Activated CD8-positive, alpha-beta T cell treated with anti-CD3 and anti-CD28 coated beads for 36 hours (primary cell): ENCODE results near the gene GSTT4. TPM values are rescaled to one million over a fixed set of nuclear protein-coding genes. Genes with fewer than 3 reads are reported as not detected.
A peak's percentile ranks its signal among the peaks of the same experiment; 100 is the strongest.

Experiments used
- ATAC-seq: fragments of 200-7000 bp; cut with Tn5 transposase; one replicate; pipeline ENCODE4 v1.10.0; 2021; ENCODE audit warnings: mild to moderate bottlenecking, moderate library complexity
- CTCF ChIA-PET: fragments of 350-600 bp; sonication (Branson Sonifier 250); formaldehyde crosslinking; loops from one replicate; lab custom pipeline; 2021; ENCODE audit warnings: antibody characterized with exemption; lab: Charles Lee
- POLR2A ChIA-PET: fragments of 350-600 bp; sonication (Branson Sonifier 250); formaldehyde crosslinking; loops from one replicate; lab custom pipeline; 2021; ENCODE audit warnings: antibody characterized with exemption; lab: Charles Lee
- DNase-seq: peaks from one replicate; pipeline ENCODE4 v3.0.0-alpha.2; 2020
- H3K27ac Mint-ChIP-seq: one replicate; pipeline ENCODE4 v1.8.0; 2021; ENCODE audit warnings: mild to moderate bottlenecking, mixed read lengths
- H3K27me3 Mint-ChIP-seq: one replicate; pipeline ENCODE4 v1.8.0; 2021; ENCODE audit warnings: mixed read lengths
- H3K36me3 Mint-ChIP-seq: one replicate; pipeline ENCODE4 v1.8.0; 2021; ENCODE audit warnings: low read depth, mixed read lengths
- H3K4me1 Mint-ChIP-seq: one replicate; pipeline ENCODE4 v1.8.0; 2021; ENCODE audit warnings: low read depth, mixed read lengths
- H3K4me3 Mint-ChIP-seq: one replicate; pipeline ENCODE4 v1.8.0; 2021; ENCODE audit warnings: mild to moderate bottlenecking, moderate library complexity, mixed read lengths
- H3K9me3 Mint-ChIP-seq: one replicate; pipeline ENCODE4 v1.8.0; 2021; ENCODE audit warnings: mixed read lengths
- CTCF ChIP-seq: fragments of 200-600 bp; IDR thresholded peaks from one replicate; pipeline ENCODE4 v1.8.0; 2022; ENCODE audit warnings: antibody characterized with exemption, mild to moderate bottlenecking
- intact Hi-C: fragments of 100-400 bp; cut with micrococcal nuclease; formaldehyde crosslinking; loops from one replicate; pipeline ENCODE4 v1.10.0; 2022
- total RNA-seq, 2 experiments: library from RNA; stranded (reverse); gene quantifications; one replicate each; pipeline ENCODE4 v1.2.3, GENCODE V29; 2021

GSTT4 gene
- total RNA-seq, 2 experiments from 2014 or later, result not detected

DNA sequence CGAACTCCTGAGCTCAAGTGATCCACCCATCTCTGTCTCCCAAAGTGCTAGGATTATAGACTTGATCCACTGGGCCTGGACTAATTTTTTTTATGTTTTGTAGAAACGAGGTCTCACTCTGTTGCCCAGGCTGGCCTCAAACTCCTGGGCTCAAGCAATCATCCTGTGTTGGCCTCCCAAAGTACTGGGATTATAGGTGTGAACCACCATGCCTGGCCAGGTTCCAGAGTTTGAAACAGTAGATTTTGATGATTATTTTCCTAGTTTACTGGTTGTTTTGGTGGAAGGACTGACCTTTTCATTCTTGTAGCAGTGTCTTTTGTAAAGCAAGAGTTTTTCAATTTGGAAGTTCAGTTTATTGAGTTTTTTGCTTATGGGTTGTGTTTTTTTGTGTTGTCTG lies 20.8 kb upstream of the GSTT4 start:
- ChIA-PET POLR2A (no interaction called here), CTCF (interaction anchor here (0.5 to 0.8 kb wide), 2 partner anchors 14 to 163 kb away, joined by 3 read pairs; no protein-coding TSS in a partner anchor)
- no peak overlapping the region for H3K4me3 Mint-ChIP-seq
- intact Hi-C loops, result no loop called here
- H3K4me1 Mint-ChIP-seq, result peaks cover 59% of the 10 kb centered on the region
- DNase-seq (no peak), ATAC-seq (no peak)
- no peak for TF ChIP-seq CTCF
- H3K36me3 Mint-ChIP-seq, result peaks cover 45% of the 10 kb centered on the region
- peaks cover 3% of the 10 kb centered on the region for H3K9me3 Mint-ChIP-seq
- H3K27ac Mint-ChIP-seq, result no peak overlapping the region
- H3K27me3 Mint-ChIP-seq, result no peaks in the 10 kb centered on the region

DNA sequence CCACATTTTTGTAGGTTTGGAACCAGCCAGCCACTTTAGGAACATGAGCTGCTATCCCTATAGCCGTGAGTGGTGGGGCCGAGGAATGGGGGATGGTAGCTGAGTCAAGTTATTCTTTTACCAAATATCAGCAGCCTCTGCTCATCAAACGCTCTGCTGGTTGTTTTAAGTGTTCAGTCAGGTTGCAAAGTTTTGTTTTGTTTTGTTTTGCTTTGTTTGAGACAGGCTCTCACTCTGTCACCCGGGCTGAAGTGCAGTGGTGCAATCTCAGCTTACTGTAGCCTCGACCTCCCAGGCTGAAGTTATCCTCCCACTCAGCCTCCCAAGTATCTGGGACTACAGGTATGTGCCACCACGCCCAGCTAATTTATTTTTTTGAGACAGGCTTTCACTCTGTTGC lies 20.2 kb upstream of the GSTT4 start:
- no peak for DNase-seq
- Mint-ChIP-seq H3K4me3 (no peak overlapping the region), H3K27ac (no peak overlapping the region), H3K27me3 (no peaks in the 10 kb centered on the region), H3K36me3 (peaks cover 47% of the 10 kb centered on the region), H3K4me1 (peaks cover 57% of the 10 kb centered on the region), H3K9me3 (peaks cover 3% of the 10 kb centered on the region)
- ChIA-PET CTCF (interaction anchor here (0.8 kb wide), 1 partner anchor 15 kb away, joined by 3 read pairs; no protein-coding TSS in a partner anchor), POLR2A (no interaction called here)
- no peak for TF ChIP-seq CTCF
- no peak for ATAC-seq
- intact Hi-C loops, result no loop called here

GRCh38 chr22:24024354-24024753 lies 19.1 kb upstream of the GSTT4 start:
- H3K27me3 Mint-ChIP-seq, result no peaks in the 10 kb centered on the region
- intact Hi-C loops, result no loop called here
- H3K4me3 Mint-ChIP-seq, result no peak overlapping the region
- peaks cover 3% of the 10 kb centered on the region for H3K9me3 Mint-ChIP-seq
- ATAC-seq (no peak), DNase-seq (no peak)
- TF ChIP-seq CTCF, result no peak
- CTCF ChIA-PET, result no interaction called here
- H3K4me1 Mint-ChIP-seq, result peaks cover 56% of the 10 kb centered on the region
- H3K36me3 Mint-ChIP-seq, result peaks cover 45% of the 10 kb centered on the region
- H3K27ac Mint-ChIP-seq, result no peak overlapping the region
- POLR2A ChIA-PET, result no interaction called here

DNA sequence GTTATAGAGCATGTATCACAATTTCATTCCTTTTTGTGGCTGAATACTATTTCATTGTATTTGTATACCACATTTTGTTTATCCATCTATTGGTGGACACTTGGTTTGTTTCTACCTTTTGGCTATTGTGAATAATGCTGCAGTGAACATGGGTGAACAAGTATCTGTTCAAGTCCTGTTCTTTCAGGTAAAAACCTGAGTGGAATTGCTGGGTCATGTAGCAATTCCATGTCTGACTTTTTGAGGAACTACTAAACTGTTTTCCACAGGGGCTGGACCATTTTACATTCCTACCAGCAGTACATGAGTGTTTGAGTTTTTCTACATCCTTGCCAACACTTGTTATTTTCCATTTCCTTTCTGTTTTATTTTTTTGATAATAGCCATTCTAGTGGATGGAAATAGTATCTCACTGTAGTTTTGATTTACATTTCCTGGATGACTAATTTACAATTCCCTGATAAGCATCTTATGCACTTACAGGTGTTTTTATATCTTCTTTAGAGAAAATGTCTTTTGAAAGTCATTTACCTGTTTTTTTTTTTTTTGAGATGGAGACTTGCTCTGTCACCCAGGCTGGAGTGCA lies 18.0 kb upstream of the GSTT4 start:
- Mint-ChIP-seq H3K27ac (peak overlapping the region; percentile 83), H3K36me3 (peaks cover 44% of the 10 kb centered on the region), H3K27me3 (no peaks in the 10 kb centered on the region), H3K4me3 (no peak overlapping the region), H3K4me1 (peaks cover 53% of the 10 kb centered on the region), H3K9me3 (peaks cover 3% of the 10 kb centered on the region)
- DNase-seq (no peak), ATAC-seq (peak; percentile 62)
- intact Hi-C loops, result no loop called here
- CTCF ChIA-PET, result no interaction called here
- TF ChIP-seq CTCF, result no peak
- POLR2A ChIA-PET, result no interaction called here

DNA sequence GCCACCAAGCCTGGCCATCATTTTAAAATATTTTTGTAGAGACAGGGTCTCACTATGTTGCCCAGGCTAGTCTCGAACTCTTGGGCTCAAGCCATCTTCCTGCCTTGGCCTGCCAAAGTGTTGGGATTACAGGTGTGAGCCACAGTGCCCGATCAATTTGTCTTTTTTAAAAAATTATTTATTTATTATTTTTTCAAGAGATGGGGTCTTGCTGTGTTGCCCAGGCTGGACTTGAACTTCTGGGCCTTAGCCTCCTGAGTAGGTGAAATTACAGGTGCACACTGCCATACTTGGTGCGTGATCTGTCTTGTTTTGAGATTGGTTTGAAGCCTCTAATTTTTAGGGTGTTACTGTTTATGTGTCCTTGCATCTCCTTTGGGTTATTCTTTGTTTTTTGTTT lies 16.1 kb upstream of the GSTT4 start:
- CTCF ChIA-PET, result no interaction called here
- Mint-ChIP-seq H3K27me3 (no peaks in the 10 kb centered on the region), H3K9me3 (peaks cover 3% of the 10 kb centered on the region), H3K4me3 (no peak overlapping the region), H3K4me1 (peaks cover 48% of the 10 kb centered on the region), H3K27ac (no peak overlapping the region), H3K36me3 (peaks cover 48% of the 10 kb centered on the region)
- intact Hi-C loops, result no loop called here
- POLR2A ChIA-PET, result no interaction called here
- no peak for DNase-seq
- no peak for ATAC-seq
- no peak for TF ChIP-seq CTCF
